ENCODE results near the gene BRD8.

The BRD8 gene

GRCh38 chr5:138110266-138110963, 68.0 kb downstream of the BRD8 start:
- TF ChIP-seq CTCF (IDR thresholded peaks at IDR 0.05; ENCODE audit: extremely low read depth, missing control alignments), result no peak
- DNase-seq (ENCODE audit: low spot score), result no peak

GRCh38 chr5:138109463-138110265, 68.8 kb downstream of the BRD8 start:
- TF ChIP-seq CTCF (IDR thresholded peaks at IDR 0.05; ENCODE audit: extremely low read depth, missing control alignments), result no peak
- no peak for DNase-seq (ENCODE audit: low spot score)

- DNase-seq (ENCODE audit: low spot score), result no peak
- TF ChIP-seq CTCF (IDR thresholded peaks at IDR 0.05; ENCODE audit: extremely low read depth, missing control alignments), result no peak
These were observed 71.2 kb downstream of the BRD8 start for GRCh38 chr5:138107213-138107612.

DNA sequence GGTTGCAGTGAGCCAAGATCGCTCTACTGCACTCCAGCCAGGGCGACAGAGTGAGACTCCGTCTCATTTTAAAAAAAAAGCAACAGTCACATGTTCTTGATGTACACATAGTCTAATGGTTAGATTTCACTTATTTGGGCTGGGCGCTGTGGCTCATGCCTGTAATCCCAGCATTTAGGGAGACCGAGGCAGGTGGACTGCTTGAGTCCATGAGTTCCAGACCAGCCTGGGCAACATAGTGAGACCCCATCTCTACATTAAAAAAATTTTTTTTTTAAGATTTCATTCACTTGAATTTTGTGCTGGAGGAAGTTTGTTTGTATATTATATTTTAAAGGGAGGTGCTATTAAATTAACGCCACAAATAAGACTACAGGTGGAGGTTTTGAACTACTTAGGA, 72.7 kb downstream of the BRD8 start:
- DNase-seq (ENCODE audit: low spot score), result no peak
- no peak for TF ChIP-seq CTCF (IDR thresholded peaks at IDR 0.05; ENCODE audit: extremely low read depth, missing control alignments)

- no peak for DNase-seq (ENCODE audit: low spot score)
- no peak for TF ChIP-seq CTCF (IDR thresholded peaks at IDR 0.05; ENCODE audit: extremely low read depth, missing control alignments)
These were observed 75.2 kb downstream of the BRD8 start for GRCh38 chr5:138103319-138103637.

DNA sequence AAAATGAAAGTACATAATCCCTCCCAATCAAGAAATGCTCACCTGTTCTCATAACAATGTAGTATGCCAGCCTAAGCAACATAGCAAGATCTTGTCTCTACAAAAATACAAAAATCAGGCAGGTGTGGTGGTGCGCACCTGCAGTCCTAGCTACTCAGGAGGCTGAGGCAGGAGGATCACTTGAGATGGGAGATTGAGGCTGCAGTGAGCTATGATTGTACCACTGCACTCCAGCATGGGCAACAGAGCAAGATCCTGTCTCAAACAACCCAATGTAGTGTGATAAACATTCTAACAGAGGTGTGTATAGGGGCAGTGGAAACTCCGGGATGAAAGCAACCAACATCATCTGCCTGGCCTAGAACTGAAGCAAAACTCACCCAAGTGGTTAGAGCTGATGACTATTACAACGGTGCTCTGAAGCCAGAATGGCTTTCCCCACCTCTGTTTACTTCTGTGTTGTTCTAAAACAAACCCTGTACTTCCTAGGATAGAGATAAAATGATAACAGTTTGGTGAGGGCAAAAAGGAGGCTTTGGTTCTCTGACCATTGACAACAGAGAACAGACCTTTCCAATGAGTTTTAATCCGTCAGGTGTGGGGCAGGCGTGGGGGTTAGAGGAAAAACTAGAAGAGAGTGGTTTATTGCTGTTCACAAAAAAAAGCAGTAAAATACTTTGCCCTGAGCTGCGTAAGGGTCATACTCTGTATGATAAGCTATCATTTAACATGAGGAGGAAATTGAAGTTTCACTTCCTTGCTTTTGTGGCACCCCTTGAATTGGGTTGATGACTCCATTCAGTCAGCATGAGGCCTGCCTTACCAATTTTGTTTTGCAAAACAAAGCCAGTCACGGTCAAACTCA, 75.7 kb downstream of the BRD8 start:
- DNase-seq (ENCODE audit: low spot score), result no peak
- no peak for TF ChIP-seq CTCF (IDR thresholded peaks at IDR 0.05; ENCODE audit: extremely low read depth, missing control alignments)

Measured in GM20000 (cell line).